Measurements from ENCODE around the gene WWC2. TPM values are rescaled to one million over a fixed set of nuclear protein-coding genes. Genes with fewer than 3 reads are reported as not detected.

WWC2 gene
- total RNA-seq, 4 donors from 2014 or later, result 28.2 to 38.5 (median 37.0) TPM

DNA sequence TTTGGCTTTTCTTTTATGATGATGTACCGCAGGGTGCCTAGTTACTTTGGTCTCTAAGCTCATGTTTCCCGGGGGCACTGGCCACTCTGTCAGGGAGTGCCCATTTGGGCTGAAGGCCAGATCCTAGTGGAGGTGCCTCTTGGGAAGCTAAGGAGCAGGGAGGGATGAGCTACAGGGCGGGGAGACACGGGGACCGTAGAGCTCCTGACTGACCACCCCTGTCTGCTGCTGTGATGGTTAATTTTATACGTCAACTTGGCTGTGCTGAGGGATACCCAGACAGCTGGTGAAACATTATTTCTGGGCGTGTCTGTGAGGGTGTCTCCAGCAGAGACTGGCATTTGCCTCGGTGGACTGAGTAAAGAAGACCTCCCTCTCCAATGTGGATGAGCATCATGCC lies 248.1 kb downstream of the WWC2 start:
- Histone ChIP-seq H3K27ac (replicated peaks in 1 of 4) (no peak overlapping the region), H3K27me3 (peaks cover 0 to 52% (median 0%) of the 10 kb centered on the region in 4 donors), H3K4me1 (peaks cover 0 to 9% (median 8%) of the 10 kb centered on the region in 4 donors), H3K36me3 (no peaks in the 10 kb centered on the region), H3K4me3 (no peak overlapping the region), H3K9me3 (no peaks in the 10 kb centered on the region)
- TF ChIP-seq, protein P1, sequence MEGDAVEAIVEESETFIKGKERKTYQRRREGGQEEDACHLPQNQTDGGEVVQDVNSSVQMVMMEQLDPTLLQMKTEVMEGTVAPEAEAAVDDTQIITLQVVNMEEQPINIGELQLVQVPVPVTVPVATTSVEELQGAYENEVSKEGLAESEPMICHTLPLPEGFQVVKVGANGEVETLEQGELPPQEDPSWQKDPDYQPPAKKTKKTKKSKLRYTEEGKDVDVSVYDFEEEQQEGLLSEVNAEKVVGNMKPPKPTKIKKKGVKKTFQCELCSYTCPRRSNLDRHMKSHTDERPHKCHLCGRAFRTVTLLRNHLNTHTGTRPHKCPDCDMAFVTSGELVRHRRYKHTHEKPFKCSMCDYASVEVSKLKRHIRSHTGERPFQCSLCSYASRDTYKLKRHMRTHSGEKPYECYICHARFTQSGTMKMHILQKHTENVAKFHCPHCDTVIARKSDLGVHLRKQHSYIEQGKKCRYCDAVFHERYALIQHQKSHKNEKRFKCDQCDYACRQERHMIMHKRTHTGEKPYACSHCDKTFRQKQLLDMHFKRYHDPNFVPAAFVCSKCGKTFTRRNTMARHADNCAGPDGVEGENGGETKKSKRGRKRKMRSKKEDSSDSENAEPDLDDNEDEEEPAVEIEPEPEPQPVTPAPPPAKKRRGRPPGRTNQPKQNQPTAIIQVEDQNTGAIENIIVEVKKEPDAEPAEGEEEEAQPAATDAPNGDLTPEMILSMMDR (IDR thresholded peaks at IDR 0.05), result no peak
- TF ChIP-seq EP300 (IDR thresholded peaks at IDR 0.05) (no peak), POLR2AphosphoS5 (IDR thresholded peaks at IDR 0.05) (no peak), POLR2A (IDR thresholded peaks at IDR 0.05; ENCODE audit: low read depth) (no peak)
- no peak for DNase-seq (ENCODE audit: extremely low spot score)
- 84% methylated on average over 8 of the region's 8 CpGs for WGBS
- intact Hi-C loops (cut with DNase I), result no loop called here

DNA sequence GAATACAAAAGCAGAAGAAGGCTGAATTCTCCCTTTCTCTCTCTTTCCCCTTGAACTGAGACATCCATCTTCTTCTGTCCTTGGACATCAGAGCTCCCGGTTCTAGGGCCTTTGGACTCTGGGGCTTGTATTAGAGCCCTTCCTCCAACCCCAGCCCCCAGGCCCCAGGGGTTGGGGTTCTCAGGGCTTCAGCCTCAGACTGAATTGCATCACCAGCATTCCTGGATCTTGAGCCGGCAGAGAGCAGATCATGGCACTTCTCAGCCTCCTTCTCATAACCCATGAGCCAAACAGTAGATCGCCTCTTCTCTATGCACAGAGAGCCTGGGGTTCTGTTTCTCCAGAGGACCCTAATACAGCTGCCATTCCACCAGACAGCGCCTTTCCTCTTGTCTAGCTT lies 248.5 kb downstream of the WWC2 start:
- 80% methylated on average over 4 of the region's 4 CpGs for WGBS

DNA sequence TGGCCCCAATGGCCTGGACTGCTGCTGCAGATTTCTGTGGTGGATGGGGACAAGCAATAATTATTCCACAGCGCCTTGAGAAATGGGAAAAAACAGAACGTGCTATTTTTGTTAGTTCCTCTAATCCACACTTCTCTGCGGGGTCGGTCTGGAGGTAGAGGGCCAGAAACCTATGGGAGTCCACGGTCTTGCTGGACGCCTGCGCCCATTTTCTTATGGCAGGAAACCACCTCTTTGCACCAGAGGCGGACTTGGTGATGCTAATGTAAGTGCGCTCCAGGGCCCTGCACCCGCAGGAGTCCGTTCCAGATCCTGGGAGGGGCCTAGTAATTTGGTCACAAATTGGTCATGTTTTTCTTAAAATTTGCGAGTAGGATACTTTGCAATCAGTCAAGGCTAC lies 249.1 kb downstream of the WWC2 start:
- H3K27ac ChIP-seq (replicated peaks in 1 of 4), result no peak overlapping the region
- H3K4me3 ChIP-seq, result no peak overlapping the region
- no peaks in the 10 kb centered on the region for H3K9me3 ChIP-seq
- no peak for DNase-seq (ENCODE audit: extremely low spot score)
- H3K27me3 ChIP-seq, result peaks cover 0 to 51% (median 0%) of the 10 kb centered on the region in 4 donors
- peaks cover 0 to 3% (median under 1%) of the 10 kb centered on the region in 4 donors for H3K4me1 ChIP-seq
- no peaks in the 10 kb centered on the region for H3K36me3 ChIP-seq
- TF ChIP-seq POLR2A (IDR thresholded peaks at IDR 0.05; ENCODE audit: low read depth) (no peak), EP300 (IDR thresholded peaks at IDR 0.05) (no peak), POLR2AphosphoS5 (IDR thresholded peaks at IDR 0.05) (no peak)
- TF ChIP-seq, protein P1 (IDR thresholded peaks at IDR 0.05), result no peak
- intact Hi-C loops (cut with DNase I), result no loop called here
- 90% methylated on average over 12 of the region's 12 CpGs for WGBS

More for the DNA sequence above, 248.5 kb downstream of the WWC2 start:
- Histone ChIP-seq H3K27me3 (peaks cover 0 to 51% (median 0%) of the 10 kb centered on the region in 4 donors), H3K27ac (replicated peaks in 1 of 4) (no peak overlapping the region), H3K9me3 (no peaks in the 10 kb centered on the region), H3K4me1 (peaks cover 0 to 8% (median 7%) of the 10 kb centered on the region in 4 donors), H3K4me3 (no peak overlapping the region), H3K36me3 (no peaks in the 10 kb centered on the region)
- TF ChIP-seq EP300 (IDR thresholded peaks at IDR 0.05) (no peak), POLR2A (IDR thresholded peaks at IDR 0.05; ENCODE audit: low read depth) (no peak)
- DNase-seq (ENCODE audit: extremely low spot score), result no peak
- intact Hi-C loops (cut with DNase I), result no loop called here

DNA sequence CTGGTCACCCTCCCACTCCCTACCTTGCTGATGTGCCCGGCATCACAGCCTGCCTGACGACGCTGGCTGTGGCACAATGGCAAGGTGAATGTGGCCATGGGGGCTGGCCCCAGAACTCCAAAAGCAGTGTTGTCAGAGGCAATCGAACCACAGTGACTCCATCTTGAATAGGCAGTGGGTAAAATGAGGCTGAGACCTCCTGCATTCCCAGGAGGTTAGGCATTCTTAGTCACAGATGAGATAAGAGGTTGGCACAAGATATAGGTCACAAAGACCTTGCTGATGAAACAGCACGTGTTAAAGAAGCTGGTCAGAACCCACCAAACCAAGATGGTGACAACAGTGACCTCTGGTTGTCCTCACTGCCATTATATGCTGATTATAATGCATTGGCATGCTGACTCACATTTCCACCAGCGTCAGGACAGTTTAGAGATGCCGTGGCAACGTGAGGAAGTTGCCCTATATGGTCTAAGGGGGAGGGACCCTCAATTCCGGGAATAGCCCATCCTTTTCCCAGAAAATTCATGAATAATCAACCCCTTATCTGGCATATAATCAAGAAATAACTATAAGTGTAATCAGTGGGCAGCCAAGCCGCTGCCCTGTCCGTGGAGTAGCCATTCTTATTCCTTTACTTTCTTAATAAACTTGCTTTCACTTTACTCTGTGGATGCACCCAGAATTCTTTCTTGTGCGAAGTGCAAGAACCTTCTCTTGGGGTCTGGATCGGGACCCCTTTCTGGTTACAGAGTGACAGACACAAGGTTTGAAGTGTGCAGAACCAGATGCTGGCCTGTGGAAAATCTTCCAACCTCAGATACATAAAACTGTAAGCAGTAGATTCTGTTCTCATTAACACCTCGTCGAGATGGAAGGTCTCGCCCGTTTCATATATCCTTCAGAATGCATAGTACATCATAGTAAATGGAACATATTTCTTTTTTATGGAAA lies 249.9 kb downstream of the WWC2 start:
- TF ChIP-seq, protein P1 (IDR thresholded peaks at IDR 0.05), result no peak
- TF ChIP-seq EP300 (IDR thresholded peaks at IDR 0.05) (no peak), POLR2AphosphoS5 (IDR thresholded peaks at IDR 0.05) (no peak), POLR2A (IDR thresholded peaks at IDR 0.05; ENCODE audit: low read depth) (no peak)
- Histone ChIP-seq H3K9me3 (no peaks in the 10 kb centered on the region), H3K27me3 (peaks cover 0 to 46% (median 0%) of the 10 kb centered on the region in 4 donors), H3K4me3 (no peak overlapping the region), H3K4me1 (no peaks in the 10 kb centered on the region), H3K27ac (replicated peaks in 1 of 4) (no peak overlapping the region), H3K36me3 (no peaks in the 10 kb centered on the region)
- whole genome bisulfite sequencing, result 69% methylated on average over 17 of the region's 17 CpGs
- intact Hi-C loops (cut with DNase I), result no loop called here
- no peak for DNase-seq (ENCODE audit: extremely low spot score)

DNA sequence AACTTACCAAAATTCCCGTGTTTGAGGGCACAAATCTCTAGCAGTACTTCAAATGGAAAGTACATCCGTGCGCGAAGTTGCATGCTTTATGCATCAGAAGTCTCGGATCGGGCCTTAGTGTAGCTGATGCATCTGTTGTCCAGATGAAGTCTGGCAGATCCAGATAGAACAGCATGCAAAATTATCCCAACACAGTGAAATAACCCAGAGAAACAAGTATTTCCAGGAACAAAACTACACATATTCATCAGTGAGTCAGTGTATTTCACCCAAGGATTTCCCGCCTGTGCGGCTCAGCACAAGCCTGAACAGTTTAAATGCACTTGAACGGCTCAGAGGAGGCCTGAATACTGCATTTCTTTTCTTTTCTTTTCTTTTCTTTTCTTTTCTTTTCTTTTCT lies 250.6 kb downstream of the WWC2 start:
- Histone ChIP-seq H3K4me1 (no peaks in the 10 kb centered on the region), H3K4me3 (no peak overlapping the region), H3K36me3 (no peaks in the 10 kb centered on the region), H3K27me3 (peaks cover 0 to 42% (median 0%) of the 10 kb centered on the region in 4 donors), H3K27ac (replicated peaks in 1 of 4) (no peak overlapping the region), H3K9me3 (no peaks in the 10 kb centered on the region)
- DNase-seq (ENCODE audit: extremely low spot score), result no peak
- 93% methylated on average over 9 of the region's 9 CpGs for WGBS
- intact Hi-C loops (cut with DNase I), result no loop called here
- TF ChIP-seq POLR2AphosphoS5 (IDR thresholded peaks at IDR 0.05), result no peak
- no peak for TF ChIP-seq EP300 (IDR thresholded peaks at IDR 0.05)
- no peak for TF ChIP-seq POLR2A (IDR thresholded peaks at IDR 0.05; ENCODE audit: low read depth)
- TF ChIP-seq, protein P1 (IDR thresholded peaks at IDR 0.05), result no peak

All from esophagus muscularis mucosa (tissue), 4 donors.